GM10266 (cell line): ENCODE measurements around the gene NMT1.

Source experiments
- DNase-seq: peaks from one replicate; pipeline ENCODE4 v3.0.0; 2012; ENCODE audit errors: extremely low spot score
- TF ChIP-seq, protein P1 (sequence below): IDR thresholded peaks from 2 replicates; pipeline ENCODE4 v1.5.1; 2012; ENCODE audit warnings: mild to moderate bottlenecking, low read depth; ENCODE audit not compliant: control insufficient read depth, insufficient read depth; ENCODE audit errors: missing control alignments

NMT1 gene

DNA sequence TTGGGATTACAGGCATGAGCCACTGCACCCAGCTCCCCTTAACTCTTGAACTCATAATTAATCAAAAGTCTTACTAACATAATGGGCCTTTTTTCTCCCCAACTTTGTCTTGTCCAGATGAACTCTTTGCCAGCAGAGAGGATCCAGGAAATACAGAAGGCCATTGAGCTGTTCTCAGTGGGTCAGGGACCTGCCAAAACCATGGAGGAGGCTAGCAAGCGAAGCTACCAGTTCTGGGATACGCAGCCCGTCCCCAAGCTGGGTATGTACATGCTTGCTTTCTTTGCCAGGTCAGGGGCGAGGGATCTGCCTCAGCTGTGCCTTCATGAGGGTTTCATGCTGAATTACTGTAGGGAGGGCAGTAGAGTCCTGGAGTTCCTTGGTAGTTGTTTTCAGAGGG lies 25.3 kb downstream of the NMT1 start:
- DNase-seq, result no peak
- TF ChIP-seq, protein P1, sequence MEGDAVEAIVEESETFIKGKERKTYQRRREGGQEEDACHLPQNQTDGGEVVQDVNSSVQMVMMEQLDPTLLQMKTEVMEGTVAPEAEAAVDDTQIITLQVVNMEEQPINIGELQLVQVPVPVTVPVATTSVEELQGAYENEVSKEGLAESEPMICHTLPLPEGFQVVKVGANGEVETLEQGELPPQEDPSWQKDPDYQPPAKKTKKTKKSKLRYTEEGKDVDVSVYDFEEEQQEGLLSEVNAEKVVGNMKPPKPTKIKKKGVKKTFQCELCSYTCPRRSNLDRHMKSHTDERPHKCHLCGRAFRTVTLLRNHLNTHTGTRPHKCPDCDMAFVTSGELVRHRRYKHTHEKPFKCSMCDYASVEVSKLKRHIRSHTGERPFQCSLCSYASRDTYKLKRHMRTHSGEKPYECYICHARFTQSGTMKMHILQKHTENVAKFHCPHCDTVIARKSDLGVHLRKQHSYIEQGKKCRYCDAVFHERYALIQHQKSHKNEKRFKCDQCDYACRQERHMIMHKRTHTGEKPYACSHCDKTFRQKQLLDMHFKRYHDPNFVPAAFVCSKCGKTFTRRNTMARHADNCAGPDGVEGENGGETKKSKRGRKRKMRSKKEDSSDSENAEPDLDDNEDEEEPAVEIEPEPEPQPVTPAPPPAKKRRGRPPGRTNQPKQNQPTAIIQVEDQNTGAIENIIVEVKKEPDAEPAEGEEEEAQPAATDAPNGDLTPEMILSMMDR, result no peak

DNA sequence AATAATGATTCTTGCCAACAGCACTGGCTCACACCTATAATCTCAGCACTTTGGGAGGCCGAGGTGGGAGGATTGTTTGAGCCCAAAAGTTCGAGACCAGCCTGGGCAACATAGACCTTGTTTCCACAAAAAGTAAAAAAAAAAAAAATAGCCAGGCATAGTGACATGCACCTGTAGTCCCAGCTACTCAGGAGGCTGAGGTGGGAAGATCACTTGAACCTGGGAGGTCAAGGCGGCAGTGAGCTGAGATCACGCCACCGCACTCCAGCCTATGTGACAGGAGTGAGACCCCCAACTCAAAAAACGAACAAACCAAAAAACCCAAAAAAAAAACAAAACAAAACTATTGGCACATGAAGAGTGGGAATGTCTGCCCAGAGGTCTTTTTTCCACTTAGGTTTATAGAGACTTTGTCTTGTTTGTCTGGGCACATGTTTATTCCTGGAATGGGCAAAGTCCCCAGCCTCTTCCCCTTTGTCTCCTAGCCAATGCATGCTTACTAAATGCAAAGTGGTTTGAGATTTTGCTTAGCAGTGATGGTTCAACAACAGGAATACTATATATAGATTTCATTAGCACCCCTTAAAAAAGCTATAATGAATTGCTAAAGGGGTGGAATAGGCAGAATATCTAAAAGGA lies 25.9 kb downstream of the NMT1 start:
- no peak for DNase-seq
- TF ChIP-seq, protein P1, result no peak

DNA sequence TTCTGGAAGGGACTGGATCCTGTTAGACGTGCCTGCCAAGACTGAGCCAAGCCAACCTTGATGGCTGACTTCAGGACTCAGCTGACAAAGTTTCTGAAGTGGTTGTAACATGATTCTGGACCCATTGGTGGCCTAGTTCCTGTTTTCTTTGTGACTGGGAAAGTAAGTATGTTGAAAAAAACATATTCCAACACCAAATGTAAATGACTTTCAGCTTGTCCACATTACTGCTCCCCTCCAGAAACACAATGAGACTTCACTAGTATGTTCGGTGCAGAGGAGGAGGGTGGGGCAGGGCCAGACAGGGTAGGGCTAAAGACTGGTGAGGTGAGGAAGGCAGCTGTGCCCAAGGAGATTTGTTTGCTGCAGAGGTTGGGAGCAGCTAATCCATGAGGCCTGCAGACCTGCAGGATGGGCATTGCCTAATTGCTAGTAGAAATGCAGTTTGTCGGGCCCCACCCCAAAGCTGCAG lies 26.4 kb downstream of the NMT1 start:
- TF ChIP-seq, protein P1, result no peak
- peak; percentile 1 for DNase-seq

DNA sequence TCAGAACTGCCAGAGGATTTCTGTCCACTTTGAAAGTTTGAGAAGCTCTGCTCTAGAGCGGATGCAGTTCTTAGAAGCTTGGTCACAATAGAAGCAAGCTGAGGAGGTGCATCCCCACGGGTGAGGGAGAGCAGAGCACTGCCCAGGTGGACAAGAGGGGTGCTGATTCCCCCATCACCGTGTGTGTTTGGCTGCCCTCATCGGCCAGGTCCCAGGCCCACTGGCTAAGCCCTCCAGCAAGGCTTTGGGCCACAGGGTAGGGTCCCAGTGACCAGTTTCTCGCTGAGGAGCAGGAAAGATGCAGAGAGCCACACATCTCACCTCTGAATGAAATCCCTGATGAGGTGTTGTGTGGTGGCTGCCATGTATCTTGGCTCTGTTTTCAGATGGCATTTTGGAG lies 26.9 kb downstream of the NMT1 start:
- DNase-seq, result peak; percentile 1
- TF ChIP-seq, protein P1, result no peak

DNA sequence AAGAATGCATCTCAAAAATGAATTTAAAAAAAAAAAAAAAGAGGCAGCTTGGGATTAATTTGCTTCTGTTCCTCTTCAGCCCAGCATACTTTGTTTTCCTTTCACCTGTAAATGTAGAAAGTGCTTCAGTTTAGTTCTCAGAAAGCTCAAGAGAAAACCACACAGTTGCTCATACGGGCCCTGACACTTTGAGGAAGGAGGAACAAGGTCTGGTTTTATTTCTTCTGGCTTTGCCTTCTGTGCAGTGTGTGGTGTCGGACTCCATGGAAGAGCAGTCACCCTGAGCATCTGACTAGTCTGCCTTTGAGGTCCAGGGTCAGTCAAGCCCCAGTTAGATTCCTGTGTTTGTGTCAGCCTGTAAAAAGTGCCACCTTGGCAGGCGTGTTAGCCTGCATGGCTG lies 27.6 kb downstream of the NMT1 start:
- DNase-seq, result peak; percentile 4
- TF ChIP-seq, protein P1, result no peak

DNA sequence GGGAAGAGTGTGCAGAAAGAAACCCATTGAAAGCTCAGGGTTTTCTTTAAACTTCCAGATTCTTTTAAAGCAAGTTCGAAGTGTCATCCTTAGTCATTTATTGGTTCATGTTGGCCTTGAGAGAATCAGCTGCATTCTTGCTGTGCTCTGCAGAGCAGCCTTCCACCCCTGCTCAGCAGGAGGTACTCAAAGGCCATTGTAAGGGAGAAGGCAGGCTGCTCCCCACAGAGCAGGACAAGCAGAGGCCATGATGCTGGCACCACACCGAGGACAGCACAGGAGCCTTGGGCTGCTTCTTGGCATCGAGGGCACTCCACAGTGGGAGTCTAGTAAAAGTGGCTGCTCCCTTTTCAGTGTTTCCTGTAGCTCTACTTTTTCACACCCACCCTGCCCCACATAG lies 29.6 kb downstream of the NMT1 start:
- DNase-seq, result no peak
- TF ChIP-seq, protein P1, result no peak

DNA sequence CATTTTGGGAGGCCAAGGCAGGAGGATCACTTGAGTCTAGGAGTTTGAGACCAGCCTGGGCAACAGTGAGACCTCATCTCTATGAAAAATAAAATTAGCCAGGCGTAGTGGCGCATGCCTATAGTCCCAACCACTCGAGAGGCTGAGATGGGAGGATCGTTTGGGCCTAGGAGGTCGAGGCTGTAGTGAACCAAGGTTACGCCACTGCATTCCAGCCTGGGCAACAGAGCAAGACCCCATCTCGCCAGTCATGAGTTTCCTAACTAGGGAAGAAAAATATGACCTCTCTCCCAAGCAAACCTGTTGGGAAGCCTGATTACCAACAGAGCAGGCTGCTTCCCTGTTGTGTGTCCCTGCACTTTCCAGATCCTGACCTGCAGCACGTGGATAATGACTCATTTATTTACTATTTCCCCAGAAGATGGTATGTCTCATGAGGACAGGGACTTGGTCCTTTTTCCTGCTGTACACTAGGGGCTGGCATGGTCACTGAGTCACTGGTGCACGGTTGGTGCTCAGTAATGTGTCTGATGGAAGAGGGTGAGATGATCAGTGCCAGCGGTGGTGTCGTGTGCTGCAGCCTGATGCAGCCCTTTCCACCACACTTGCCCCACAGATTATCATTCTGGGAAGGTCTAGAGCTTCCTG lies 30.8 kb downstream of the NMT1 start:
- TF ChIP-seq, protein P1, result no peak
- DNase-seq, result no peak
